Liver (tissue), 9 donors: Measurements from ENCODE around the gene SLC38A1. TPM values are rescaled to one million over a fixed set of nuclear protein-coding genes. Genes with fewer than 3 reads are reported as not detected.

Experiments
- DNase-seq: peaks from one replicate; pipeline ENCODE4 v3.0.0-alpha.2; 2017; ENCODE audit warnings: low spot score
- H3K27ac ChIP-seq, 2 donors: one replicate each; pipeline ENCODE4 v1.7.0; 2013; ENCODE audit warnings: inconsistent platforms in 2 of 2, low read length in 2 of 2, control low read depth in 1 of 2, low read depth in 1 of 2, mild to moderate bottlenecking in 1 of 2
- H3K27me3 ChIP-seq, 4 donors: one replicate each; pipeline versions ENCODE4 v1.6.1 to v1.7.0; 2013; ENCODE audit warnings: low read length in 3 of 4, inconsistent platforms in 1 of 4, mild to moderate bottlenecking in 1 of 4, moderate library complexity in 1 of 4; ENCODE audit not compliant: control insufficient read depth in 4 of 4, insufficient read depth in 4 of 4
- H3K36me3 ChIP-seq, 4 donors: one replicate each; pipeline versions ENCODE4 v1.6.1 to v1.7.0; 2013; ENCODE audit warnings: low read length in 3 of 4, mild to moderate bottlenecking in 3 of 4, low read depth in 1 of 4, moderate library complexity in 1 of 4; ENCODE audit not compliant: control insufficient read depth in 4 of 4, insufficient read depth in 3 of 4
- H3K4me1 ChIP-seq, 4 donors: one replicate each; pipeline versions ENCODE4 v1.6.1 to v1.7.0; 2013; ENCODE audit warnings: low read length in 3 of 4, mild to moderate bottlenecking in 3 of 4, moderate library complexity in 1 of 4; ENCODE audit not compliant: control insufficient read depth in 4 of 4, insufficient read depth in 4 of 4
- H3K4me3 ChIP-seq, 3 donors: one replicate each; pipeline versions ENCODE4 v1.6.1 to v1.7.0; 2013; ENCODE audit warnings: low read length in 3 of 3, control low read depth in 1 of 3, low read depth in 1 of 3, mild to moderate bottlenecking in 1 of 3
- H3K9ac ChIP-seq, 2 donors: one replicate each; pipeline ENCODE4 v1.7.0; 2013; ENCODE audit warnings: low read length in 2 of 2, mild to moderate bottlenecking in 2 of 2, moderate library complexity in 2 of 2, control low read depth in 1 of 2, low read depth in 1 of 2
- H3K9me3 ChIP-seq, 4 donors: one replicate each; pipeline versions ENCODE4 v1.6.1 to v1.7.0; 2013; ENCODE audit warnings: low read length in 3 of 4; ENCODE audit not compliant: control insufficient read depth in 4 of 4
- EGR1 ChIP-seq, 2 donors: IDR thresholded peaks; 2 replicates each; pipeline ENCODE4 v1.6.1; 2016 to 2018; ENCODE audit warnings: antibody characterized with exemption in 2 of 2, low read depth in 2 of 2
- FOXA1 ChIP-seq: IDR thresholded peaks from 2 replicates; pipeline ENCODE4 v1.6.1; 2016; ENCODE audit warnings: antibody characterized with exemption
- FOXA2 ChIP-seq: IDR thresholded peaks from 2 replicates; pipeline ENCODE4 v1.6.1; 2016; ENCODE audit warnings: antibody characterized with exemption
- GABPA ChIP-seq, 2 donors: IDR thresholded peaks in 1 of 2; conservative IDR thresholded peaks in 1 of 2; 2 replicates each; pipeline ENCODE4 v1.6.1; 2016; ENCODE audit warnings: antibody characterized with exemption in 2 of 2, mild to moderate bottlenecking in 1 of 2, moderate library complexity in 1 of 2
- HNF4A ChIP-seq, 2 donors: conservative IDR thresholded peaks; 2 replicates each; pipeline ENCODE4 v1.6.1; 2016; ENCODE audit warnings: antibody characterized with exemption in 2 of 2, mild to moderate bottlenecking in 2 of 2
- HNF4G ChIP-seq: IDR thresholded peaks from 2 replicates; pipeline ENCODE4 v1.6.1; 2016; ENCODE audit warnings: antibody characterized with exemption
- JUND ChIP-seq, 2 donors: IDR thresholded peaks; 2 replicates each; pipeline ENCODE4 v1.6.1; 2016; ENCODE audit warnings: antibody characterized with exemption in 2 of 2
- NR2F2 ChIP-seq: IDR thresholded peaks from 2 replicates; pipeline ENCODE4 v1.6.1; 2016; ENCODE audit warnings: antibody characterized with exemption
- SP1 ChIP-seq: IDR thresholded peaks from 2 replicates; pipeline ENCODE4 v1.6.1; 2018; ENCODE audit warnings: antibody characterized with exemption, mild to moderate bottlenecking
- TAF1 ChIP-seq: conservative IDR thresholded peaks from 2 replicates; pipeline ENCODE4 v1.6.1; 2016; ENCODE audit warnings: antibody characterized with exemption, mild to moderate bottlenecking
- YY1 ChIP-seq: IDR thresholded peaks from 2 replicates; pipeline ENCODE4 v1.6.1; 2016; ENCODE audit warnings: antibody characterized with exemption, mild to moderate bottlenecking
- WGBS: extraction: QIAGEN DNeasy Blood & Tissue Kit; methylation state at CpG from one replicate; pipeline ENCODE4 v1.1.7; 2013; 5-methylcytosine and 5-hydroxymethylcytosine counted together
- polyA plus RNA-seq, 2 donors: library from polyadenylated mRNA; stranded (reverse) in 1 of 2; unstranded in 1 of 2; fragments of 200-250 nt in 1 of 2; fragments of >200 nt in 1 of 2; fragmentation: Nextera tagmentation in 1 of 2; extraction: Ambion mirVana in 1 of 2; gene quantifications; one replicate each; pipeline versions ENCODE4 v1.2.1 to v1.2.3, GENCODE V29; 2013 to 2015
- total RNA-seq, 2 donors: library from RNA; depleted of rRNA; stranded (reverse); fragments of >200 nt; gene quantifications; one replicate each; pipeline ENCODE4 v1.2.3, GENCODE V29; 2014
- TF ChIP-seq, protein P1 (sequence below): IDR thresholded peaks from 2 replicates; pipeline ENCODE4 v1.6.1; 2016; ENCODE audit warnings: antibody characterized with exemption, mild to moderate bottlenecking
- TF ChIP-seq, protein P2 (sequence below): fragments of 150-350 bp; IDR thresholded peaks from 2 replicates; pipeline ENCODE4 v1.5.1; 2017; ENCODE audit warnings: improper control_type of control experiment, low read depth, low read length; ENCODE audit not compliant: missing input control
- TF ChIP-seq, protein P3 (sequence below): IDR thresholded peaks from 2 replicates; pipeline ENCODE4 v1.6.1; 2016; ENCODE audit warnings: antibody characterized with exemption
- TF ChIP-seq, protein P4 (sequence below): IDR thresholded peaks from 2 replicates; pipeline ENCODE4 v1.6.1; 2016; ENCODE audit warnings: antibody characterized with exemption
- donor health status: healthy.
- donor health status: healthy.
- donor health status: healthy.
- donor health status: healthy.
- donor health status: healthy.

SLC38A1 gene
- total and polyA plus RNA-seq, 4 donors, result 6.2 to 14.9 (median 9.6) TPM

DNA sequence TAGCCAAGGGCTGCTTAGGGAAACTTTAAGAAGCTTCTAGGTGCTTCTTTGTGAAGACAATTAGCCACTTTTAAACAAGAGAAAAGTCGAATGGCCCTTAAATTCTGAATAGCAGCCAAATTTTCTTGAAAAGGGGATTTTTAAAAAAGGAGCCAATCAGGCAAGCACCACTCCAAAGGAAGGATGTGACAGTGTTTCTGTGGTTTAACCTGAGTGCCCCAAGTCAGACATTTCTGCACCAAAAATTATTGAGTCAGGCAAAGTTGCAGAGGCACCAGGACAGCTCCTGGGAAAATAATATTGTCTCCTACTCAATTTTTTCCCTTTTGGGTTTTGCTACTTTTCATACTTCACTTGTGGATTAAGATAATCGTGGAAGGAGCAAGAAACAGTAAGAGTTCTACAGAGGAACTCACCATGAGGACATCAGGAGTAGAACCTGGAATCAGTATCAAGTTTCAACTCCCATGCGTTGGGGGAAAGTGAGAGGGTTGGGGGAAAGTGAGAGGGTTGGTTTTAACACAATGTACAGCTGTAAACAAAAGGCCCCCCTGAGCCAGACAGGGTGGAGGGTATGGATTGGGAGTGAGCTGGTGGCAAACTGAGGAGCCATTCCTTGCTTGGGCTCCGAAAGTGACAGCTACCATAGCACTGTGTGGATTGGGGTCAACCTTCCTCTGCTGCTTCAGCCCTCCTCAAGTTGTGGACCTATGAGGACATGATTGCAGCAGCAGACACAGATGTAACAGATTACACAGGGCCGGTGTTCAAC lies 90.8 kb downstream of the SLC38A1 start (continued):
- TF ChIP-seq, protein P1, sequence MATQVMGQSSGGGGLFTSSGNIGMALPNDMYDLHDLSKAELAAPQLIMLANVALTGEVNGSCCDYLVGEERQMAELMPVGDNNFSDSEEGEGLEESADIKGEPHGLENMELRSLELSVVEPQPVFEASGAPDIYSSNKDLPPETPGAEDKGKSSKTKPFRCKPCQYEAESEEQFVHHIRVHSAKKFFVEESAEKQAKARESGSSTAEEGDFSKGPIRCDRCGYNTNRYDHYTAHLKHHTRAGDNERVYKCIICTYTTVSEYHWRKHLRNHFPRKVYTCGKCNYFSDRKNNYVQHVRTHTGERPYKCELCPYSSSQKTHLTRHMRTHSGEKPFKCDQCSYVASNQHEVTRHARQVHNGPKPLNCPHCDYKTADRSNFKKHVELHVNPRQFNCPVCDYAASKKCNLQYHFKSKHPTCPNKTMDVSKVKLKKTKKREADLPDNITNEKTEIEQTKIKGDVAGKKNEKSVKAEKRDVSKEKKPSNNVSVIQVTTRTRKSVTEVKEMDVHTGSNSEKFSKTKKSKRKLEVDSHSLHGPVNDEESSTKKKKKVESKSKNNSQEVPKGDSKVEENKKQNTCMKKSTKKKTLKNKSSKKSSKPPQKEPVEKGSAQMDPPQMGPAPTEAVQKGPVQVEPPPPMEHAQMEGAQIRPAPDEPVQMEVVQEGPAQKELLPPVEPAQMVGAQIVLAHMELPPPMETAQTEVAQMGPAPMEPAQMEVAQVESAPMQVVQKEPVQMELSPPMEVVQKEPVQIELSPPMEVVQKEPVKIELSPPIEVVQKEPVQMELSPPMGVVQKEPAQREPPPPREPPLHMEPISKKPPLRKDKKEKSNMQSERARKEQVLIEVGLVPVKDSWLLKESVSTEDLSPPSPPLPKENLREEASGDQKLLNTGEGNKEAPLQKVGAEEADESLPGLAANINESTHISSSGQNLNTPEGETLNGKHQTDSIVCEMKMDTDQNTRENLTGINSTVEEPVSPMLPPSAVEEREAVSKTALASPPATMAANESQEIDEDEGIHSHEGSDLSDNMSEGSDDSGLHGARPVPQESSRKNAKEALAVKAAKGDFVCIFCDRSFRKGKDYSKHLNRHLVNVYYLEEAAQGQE, result no peak

DNA sequence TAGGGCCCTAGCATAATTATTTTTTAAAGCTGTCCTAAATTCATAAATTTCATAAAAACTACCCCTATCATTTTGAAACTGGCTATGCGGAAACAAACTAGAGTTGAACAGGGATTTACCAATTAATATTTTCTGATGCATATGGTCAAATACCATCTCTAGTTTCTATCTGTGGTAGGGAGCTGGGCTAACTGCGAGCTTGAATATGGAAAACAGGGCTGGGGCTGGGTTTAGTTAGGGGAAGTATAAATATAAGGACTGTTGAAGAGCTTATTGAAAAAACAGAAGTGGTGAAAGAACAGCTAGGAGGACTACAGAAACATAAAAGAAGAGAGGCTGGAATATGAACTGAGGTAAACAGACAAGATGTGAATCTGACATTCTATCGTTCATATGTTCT lies 91.8 kb downstream of the SLC38A1 start:
- no peak overlapping the region for H3K9ac ChIP-seq
- H3K27ac ChIP-seq, result no peak overlapping the region

More for the DNA sequence above, 91.8 kb downstream of the SLC38A1 start:
- WGBS, result 91% methylated on average over 3 of the region's 3 CpGs
- no peak for DNase-seq
- no peaks in the 10 kb centered on the region for H3K36me3 ChIP-seq
- H3K27me3 ChIP-seq, result no peaks in the 10 kb centered on the region
- TF ChIP-seq, protein P2, sequence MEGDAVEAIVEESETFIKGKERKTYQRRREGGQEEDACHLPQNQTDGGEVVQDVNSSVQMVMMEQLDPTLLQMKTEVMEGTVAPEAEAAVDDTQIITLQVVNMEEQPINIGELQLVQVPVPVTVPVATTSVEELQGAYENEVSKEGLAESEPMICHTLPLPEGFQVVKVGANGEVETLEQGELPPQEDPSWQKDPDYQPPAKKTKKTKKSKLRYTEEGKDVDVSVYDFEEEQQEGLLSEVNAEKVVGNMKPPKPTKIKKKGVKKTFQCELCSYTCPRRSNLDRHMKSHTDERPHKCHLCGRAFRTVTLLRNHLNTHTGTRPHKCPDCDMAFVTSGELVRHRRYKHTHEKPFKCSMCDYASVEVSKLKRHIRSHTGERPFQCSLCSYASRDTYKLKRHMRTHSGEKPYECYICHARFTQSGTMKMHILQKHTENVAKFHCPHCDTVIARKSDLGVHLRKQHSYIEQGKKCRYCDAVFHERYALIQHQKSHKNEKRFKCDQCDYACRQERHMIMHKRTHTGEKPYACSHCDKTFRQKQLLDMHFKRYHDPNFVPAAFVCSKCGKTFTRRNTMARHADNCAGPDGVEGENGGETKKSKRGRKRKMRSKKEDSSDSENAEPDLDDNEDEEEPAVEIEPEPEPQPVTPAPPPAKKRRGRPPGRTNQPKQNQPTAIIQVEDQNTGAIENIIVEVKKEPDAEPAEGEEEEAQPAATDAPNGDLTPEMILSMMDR, result no peak
- TF ChIP-seq EGR1 (IDR thresholded peaks at IDR 0.05; ENCODE audit: low read depth in 2 of 2) (no peak), HNF4A (conservative IDR thresholded peaks at IDR 0.05) (no peak), NR2F2 (no peak), FOXA1 (no peak), HNF4G (no peak), FOXA2 (no peak), GABPA (IDR thresholded peaks at IDR 0.05 in 1 of 2, conservative IDR thresholded peaks at IDR 0.05 in 1 of 2) (no peak), YY1 (no peak), SP1 (no peak), TAF1 (no peak), JUND (IDR thresholded peaks at IDR 0.05) (no peak)
- TF ChIP-seq, protein P3, sequence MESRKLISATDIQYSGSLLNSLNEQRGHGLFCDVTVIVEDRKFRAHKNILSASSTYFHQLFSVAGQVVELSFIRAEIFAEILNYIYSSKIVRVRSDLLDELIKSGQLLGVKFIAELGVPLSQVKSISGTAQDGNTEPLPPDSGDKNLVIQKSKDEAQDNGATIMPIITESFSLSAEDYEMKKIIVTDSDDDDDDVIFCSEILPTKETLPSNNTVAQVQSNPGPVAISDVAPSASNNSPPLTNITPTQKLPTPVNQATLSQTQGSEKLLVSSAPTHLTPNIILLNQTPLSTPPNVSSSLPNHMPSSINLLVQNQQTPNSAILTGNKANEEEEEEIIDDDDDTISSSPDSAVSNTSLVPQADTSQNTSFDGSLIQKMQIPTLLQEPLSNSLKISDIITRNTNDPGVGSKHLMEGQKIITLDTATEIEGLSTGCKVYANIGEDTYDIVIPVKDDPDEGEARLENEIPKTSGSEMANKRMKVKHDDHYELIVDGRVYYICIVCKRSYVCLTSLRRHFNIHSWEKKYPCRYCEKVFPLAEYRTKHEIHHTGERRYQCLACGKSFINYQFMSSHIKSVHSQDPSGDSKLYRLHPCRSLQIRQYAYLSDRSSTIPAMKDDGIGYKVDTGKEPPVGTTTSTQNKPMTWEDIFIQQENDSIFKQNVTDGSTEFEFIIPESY, result no peak
- TF ChIP-seq, protein P4, sequence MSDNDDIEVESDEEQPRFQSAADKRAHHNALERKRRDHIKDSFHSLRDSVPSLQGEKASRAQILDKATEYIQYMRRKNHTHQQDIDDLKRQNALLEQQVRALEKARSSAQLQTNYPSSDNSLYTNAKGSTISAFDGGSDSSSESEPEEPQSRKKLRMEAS, result no peak
- TF ChIP-seq, protein P1, result no peak
- H3K4me3 ChIP-seq, result no peak overlapping the region
- no peaks in the 10 kb centered on the region for H3K4me1 ChIP-seq
- no peaks in the 10 kb centered on the region for H3K9me3 ChIP-seq
